HCT116 (cell line): ENCODE data around the gene CSF3R. TPM values are rescaled to one million over a fixed set of nuclear protein-coding genes. Genes with fewer than 3 reads are reported as not detected.

ENCODE experiments used
- ATAC-seq: fragments of 200-7000 bp; cut with Tn5 transposase; 2 replicates; pipeline ENCODE4 v1.9.1; 2020; ENCODE audit warnings: mild to moderate bottlenecking, moderate library complexity
- BruUV-seq: library from RNA; stranded (reverse); fragments of 400-500 nt; replicated peaks from 2 replicates; lab custom pipeline; 2021; lab: Mats Ljungman, UMichigan
- CTCF ChIA-PET: fragments of 300-600 bp; sonication (Branson Sonifier 250); formaldehyde crosslinking; loops from one replicate; lab custom pipeline; 2021; ENCODE audit warnings: antibody characterized with exemption; lab: Charles Lee
- POLR2A ChIA-PET: fragments of 300-600, 350-600 bp; sonication (Branson Sonifier 250); formaldehyde crosslinking; loops from one replicate; lab custom pipeline; 2021; ENCODE audit warnings: antibody characterized with exemption; lab: Charles Lee
- RAD21 ChIA-PET, 2 experiments: fragments of 300-600 bp; sonication (Branson Sonifier 250); formaldehyde crosslinking; loops; one replicate each; lab custom pipeline; 2023; ENCODE audit warnings: low total read pairs in 2 of 2; ENCODE audit not compliant: uncharacterized antibody in 2 of 2, unreplicated experiment in 2 of 2, low non-redundant PET in 1 of 2; lab: Charles Lee
- DNase-seq: peaks from one replicate; pipeline ENCODE4 v3.0.0-alpha.2; 2010; ENCODE audit warnings: low read depth, low spot score
- H2AFZ ChIP-seq: fragments of 200-600 bp; shearing (Covaris generic), sonication (generic); 2 replicates; pipeline ENCODE4 v1.6.1; 2017; ENCODE audit warnings: low read depth, mixed run types, mixed read lengths, antibody characterized with exemption, low read length; ENCODE audit not compliant: poor library complexity, severe bottlenecking
- H3K27ac ChIP-seq: 2 replicates; pipeline ENCODE4 v1.5.1; 2012; ENCODE audit warnings: low read depth, low read length
- H3K27me3 ChIP-seq: fragments of 200-600 bp; sonication (generic); 2 replicates; pipeline ENCODE4 v1.6.1; 2016; ENCODE audit warnings: mixed run types, low read length, mixed read lengths; ENCODE audit not compliant: insufficient read depth
- H3K36me3 ChIP-seq, 2 experiments: fragments of 200-500 bp in 1 of 2; fragments of 200-600 bp in 1 of 2; sonication (Bioruptor generic) in 1 of 2; sonication (generic) in 1 of 2; 2 replicates each; pipeline versions ENCODE4 v1.5.1 to v1.6.1; 2014 to 2016; ENCODE audit warnings: low read length in 2 of 2, inconsistent platforms in 1 of 2, mixed read lengths in 1 of 2, mixed run types in 1 of 2; ENCODE audit not compliant: insufficient read depth in 2 of 2, control insufficient read depth in 1 of 2
- H3K4me1 ChIP-seq, 2 experiments: fragments of 200-600 bp in 1 of 2; sonication (generic) in 1 of 2; 2 replicates each; pipeline versions ENCODE4 v1.5.1 to v1.6.1; 2012 to 2017; ENCODE audit warnings: low read length in 2 of 2, inconsistent platforms in 1 of 2, mild to moderate bottlenecking in 1 of 2, mixed read lengths in 1 of 2, mixed run types in 1 of 2, moderate library complexity in 1 of 2; ENCODE audit not compliant: insufficient read depth in 2 of 2, control insufficient read depth in 1 of 2
- H3K4me2 ChIP-seq: fragments of 200-600 bp; sonication (generic); 2 replicates; pipeline ENCODE4 v1.6.1; 2017; ENCODE audit warnings: mixed run types, low read length, mixed read lengths
- H3K4me3 ChIP-seq, 2 experiments: fragments of 200-600 bp in 1 of 2; sonication (generic) in 1 of 2; replicated peaks in 1 of 2; 2 replicates each; pipeline ENCODE4 v1.5.1; 2011 to 2016; ENCODE audit warnings: low read length in 2 of 2, control low read depth in 1 of 2, low read depth in 1 of 2, mild to moderate bottlenecking in 1 of 2, mixed read lengths in 1 of 2, mixed run types in 1 of 2
- H3K79me2 ChIP-seq: fragments of 200-600 bp; sonication (generic); 2 replicates; pipeline ENCODE4 v1.6.1; 2017; ENCODE audit warnings: mild to moderate bottlenecking, mixed run types, low read length, moderate library complexity, mixed read lengths; ENCODE audit not compliant: insufficient read depth
- H3K9ac ChIP-seq: fragments of 200-600 bp; sonication (generic); 2 replicates; pipeline ENCODE4 v1.6.1; 2016; ENCODE audit warnings: low read length, mixed read lengths
- H3K9me2 ChIP-seq: fragments of 200-600 bp; sonication (generic), shearing (Covaris generic); 2 replicates; pipeline ENCODE4 v1.6.1; 2017; ENCODE audit warnings: mixed run types, mild to moderate bottlenecking, moderate library complexity; ENCODE audit not compliant: insufficient read depth
- H3K9me3 ChIP-seq, 2 experiments: fragments of 200-500 bp in 1 of 2; fragments of 200-600 bp in 1 of 2; sonication (Bioruptor generic) in 1 of 2; sonication (generic) in 1 of 2; 2 replicates each; pipeline ENCODE4 v1.6.1; 2014 to 2017; ENCODE audit warnings: low read length in 2 of 2, mixed read lengths in 2 of 2, inconsistent platforms in 1 of 2, low read depth in 1 of 2, mild to moderate bottlenecking in 1 of 2, mixed run types in 1 of 2, moderate library complexity in 1 of 2; ENCODE audit not compliant: control insufficient read depth in 1 of 2, insufficient read depth in 1 of 2
- H4K20me1 ChIP-seq: fragments of 200-600 bp; sonication (generic), shearing (Covaris generic); 2 replicates; pipeline ENCODE4 v1.6.1; 2017; ENCODE audit warnings: mixed run types, mild to moderate bottlenecking, moderate library complexity; ENCODE audit not compliant: insufficient read depth
- CEBPB ChIP-seq: IDR thresholded peaks from 2 replicates; pipeline ENCODE4 v1.6.1; 2012; ENCODE audit warnings: low read depth
- ELF1 ChIP-seq: IDR thresholded peaks from 2 replicates; pipeline ENCODE4 v1.6.1; 2012; ENCODE audit warnings: low read depth, borderline replicate concordance
- EZH2 ChIP-seq: fragments of 200-600 bp; sonication (generic); IDR thresholded peaks from 2 replicates; pipeline ENCODE4 v1.6.1; 2017; ENCODE audit warnings: antibody characterized with exemption, mixed run types
- EZH2phosphoT487 ChIP-seq: fragments of 200-600 bp; IDR thresholded peaks from 2 replicates; pipeline ENCODE4 v1.6.1; 2018; ENCODE audit warnings: antibody characterized with exemption, borderline replicate concordance
- JUND ChIP-seq: IDR thresholded peaks from 2 replicates; pipeline ENCODE4 v1.6.1; 2012
- SIN3A ChIP-seq: IDR thresholded peaks from 2 replicates; pipeline ENCODE4 v1.6.1; 2012; ENCODE audit warnings: low read depth
- YY1 ChIP-seq: IDR thresholded peaks from 2 replicates; pipeline ENCODE4 v1.6.1; 2011; ENCODE audit warnings: low read length, low read depth, moderate library complexity, mild to moderate bottlenecking; ENCODE audit not compliant: insufficient replicate concordance; ENCODE audit errors: extremely low read depth
- intact Hi-C: fragments of 100-400 bp; cut with micrococcal nuclease; formaldehyde crosslinking; loops from 2 replicates; pipeline ENCODE4 v1.10.0; 2022
- total RNA-seq: library from RNA; stranded (reverse); gene quantifications from one replicate; pipeline ENCODE4 v1.2.1, GENCODE V29; 2021; ENCODE audit not compliant: unreplicated experiment
- TF ChIP-seq, protein P1 (sequence below): IDR thresholded peaks from 2 replicates; pipeline ENCODE4 v1.6.1; 2012
- TF ChIP-seq, protein P2 (sequence below): IDR thresholded peaks from 2 replicates; pipeline ENCODE4 v1.6.1; 2012
- TF ChIP-seq, protein P3 (sequence below), 3 experiments: fragments of 200-600 bp in 1 of 3; sonication (generic) in 1 of 3; IDR thresholded peaks in 2 of 3; conservative IDR thresholded peaks in 1 of 3; 2 replicates each; pipeline ENCODE4 v1.5.1; 2012 to 2017; ENCODE audit warnings: low read depth in 2 of 3, low read length in 2 of 3, antibody characterized with exemption in 1 of 3, borderline replicate concordance in 1 of 3, control low read depth in 1 of 3, mild to moderate bottlenecking in 1 of 3, mixed read lengths in 1 of 3, mixed run types in 1 of 3, moderate library complexity in 1 of 3; ENCODE audit not compliant: insufficient read depth in 1 of 3
- TF ChIP-seq, protein P4 (sequence below): IDR thresholded peaks from 2 replicates; pipeline ENCODE4 v1.6.1; 2012; ENCODE audit warnings: low read depth
- TF ChIP-seq, protein P5 (sequence below): IDR thresholded peaks from 2 replicates; pipeline ENCODE4 v1.6.1; 2011; ENCODE audit warnings: mild to moderate bottlenecking, low read length, moderate library complexity; ENCODE audit not compliant: insufficient replicate concordance; ENCODE audit errors: extremely low read depth

The CSF3R gene
- total RNA-seq, 1 experiment from 2014 or later = 0.32 TPM

DNA sequence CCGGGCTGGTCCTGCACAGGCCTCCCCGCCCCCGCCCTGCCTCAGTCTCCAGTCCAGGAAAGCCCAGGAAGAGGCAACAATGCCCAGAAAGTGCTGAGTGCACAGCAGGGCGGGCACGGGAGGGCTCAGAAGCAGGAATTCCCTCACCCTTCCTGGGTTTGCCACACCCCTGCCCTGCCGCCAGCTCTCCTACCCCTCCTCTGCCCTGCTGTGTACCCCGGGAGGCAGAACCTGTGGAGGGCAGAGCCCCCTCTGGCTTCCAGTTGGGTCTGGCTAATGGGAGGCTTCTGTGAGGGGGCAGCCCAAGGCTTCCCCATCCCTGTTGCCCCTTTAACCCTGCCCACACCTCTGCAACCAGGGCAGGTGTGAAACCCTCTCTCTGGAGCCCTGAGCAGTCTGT lies 47.5 kb upstream of the CSF3R start:
- ChIA-PET CTCF (no interaction called here), POLR2A (no interaction called here), RAD21 (no interaction called here)
- no TSS peak for BruUV-seq
- H3K9me3 ChIP-seq = no peaks in the 10 kb centered on the region
- DNase-seq = no peak
- no peaks in the 10 kb centered on the region for H3K4me1 ChIP-seq
- H3K4me2 ChIP-seq = no peak overlapping the region
- H3K27me3 ChIP-seq = peaks cover 6% of the 10 kb centered on the region; the same call in 1 of the 2 replicates
- H3K9ac ChIP-seq = no peak overlapping the region
- H2AFZ ChIP-seq = no peak overlapping the region
- H3K79me2 ChIP-seq = no peaks in the 10 kb centered on the region
- H3K4me3 ChIP-seq = no peak overlapping the region
- H4K20me1 ChIP-seq = no peaks in the 10 kb centered on the region
- no peaks in the 10 kb centered on the region for H3K36me3 ChIP-seq
- H3K27ac ChIP-seq = no peak overlapping the region
- TF ChIP-seq YY1 (no peak), ELF1 (no peak), CEBPB (no peak), JUND (no peak), EZH2phosphoT487 (no peak), EZH2 (no peak), SIN3A (no peak)
- TF ChIP-seq, protein P1, sequence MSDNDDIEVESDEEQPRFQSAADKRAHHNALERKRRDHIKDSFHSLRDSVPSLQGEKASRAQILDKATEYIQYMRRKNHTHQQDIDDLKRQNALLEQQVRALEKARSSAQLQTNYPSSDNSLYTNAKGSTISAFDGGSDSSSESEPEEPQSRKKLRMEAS = no peak
- TF ChIP-seq, protein P2, sequence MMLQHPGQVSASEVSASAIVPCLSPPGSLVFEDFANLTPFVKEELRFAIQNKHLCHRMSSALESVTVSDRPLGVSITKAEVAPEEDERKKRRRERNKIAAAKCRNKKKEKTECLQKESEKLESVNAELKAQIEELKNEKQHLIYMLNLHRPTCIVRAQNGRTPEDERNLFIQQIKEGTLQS = no peak
- TF ChIP-seq, protein P3, sequence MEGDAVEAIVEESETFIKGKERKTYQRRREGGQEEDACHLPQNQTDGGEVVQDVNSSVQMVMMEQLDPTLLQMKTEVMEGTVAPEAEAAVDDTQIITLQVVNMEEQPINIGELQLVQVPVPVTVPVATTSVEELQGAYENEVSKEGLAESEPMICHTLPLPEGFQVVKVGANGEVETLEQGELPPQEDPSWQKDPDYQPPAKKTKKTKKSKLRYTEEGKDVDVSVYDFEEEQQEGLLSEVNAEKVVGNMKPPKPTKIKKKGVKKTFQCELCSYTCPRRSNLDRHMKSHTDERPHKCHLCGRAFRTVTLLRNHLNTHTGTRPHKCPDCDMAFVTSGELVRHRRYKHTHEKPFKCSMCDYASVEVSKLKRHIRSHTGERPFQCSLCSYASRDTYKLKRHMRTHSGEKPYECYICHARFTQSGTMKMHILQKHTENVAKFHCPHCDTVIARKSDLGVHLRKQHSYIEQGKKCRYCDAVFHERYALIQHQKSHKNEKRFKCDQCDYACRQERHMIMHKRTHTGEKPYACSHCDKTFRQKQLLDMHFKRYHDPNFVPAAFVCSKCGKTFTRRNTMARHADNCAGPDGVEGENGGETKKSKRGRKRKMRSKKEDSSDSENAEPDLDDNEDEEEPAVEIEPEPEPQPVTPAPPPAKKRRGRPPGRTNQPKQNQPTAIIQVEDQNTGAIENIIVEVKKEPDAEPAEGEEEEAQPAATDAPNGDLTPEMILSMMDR (IDR thresholded peaks at IDR 0.05 in 2 of 3, conservative IDR thresholded peaks at IDR 0.05 in 1 of 3; ENCODE audit: borderline replicate concordance in 1 of 3, insufficient read depth in 1 of 3, low read depth in 2 of 3, low read length in 2 of 3) = no peak
- TF ChIP-seq, protein P4, sequence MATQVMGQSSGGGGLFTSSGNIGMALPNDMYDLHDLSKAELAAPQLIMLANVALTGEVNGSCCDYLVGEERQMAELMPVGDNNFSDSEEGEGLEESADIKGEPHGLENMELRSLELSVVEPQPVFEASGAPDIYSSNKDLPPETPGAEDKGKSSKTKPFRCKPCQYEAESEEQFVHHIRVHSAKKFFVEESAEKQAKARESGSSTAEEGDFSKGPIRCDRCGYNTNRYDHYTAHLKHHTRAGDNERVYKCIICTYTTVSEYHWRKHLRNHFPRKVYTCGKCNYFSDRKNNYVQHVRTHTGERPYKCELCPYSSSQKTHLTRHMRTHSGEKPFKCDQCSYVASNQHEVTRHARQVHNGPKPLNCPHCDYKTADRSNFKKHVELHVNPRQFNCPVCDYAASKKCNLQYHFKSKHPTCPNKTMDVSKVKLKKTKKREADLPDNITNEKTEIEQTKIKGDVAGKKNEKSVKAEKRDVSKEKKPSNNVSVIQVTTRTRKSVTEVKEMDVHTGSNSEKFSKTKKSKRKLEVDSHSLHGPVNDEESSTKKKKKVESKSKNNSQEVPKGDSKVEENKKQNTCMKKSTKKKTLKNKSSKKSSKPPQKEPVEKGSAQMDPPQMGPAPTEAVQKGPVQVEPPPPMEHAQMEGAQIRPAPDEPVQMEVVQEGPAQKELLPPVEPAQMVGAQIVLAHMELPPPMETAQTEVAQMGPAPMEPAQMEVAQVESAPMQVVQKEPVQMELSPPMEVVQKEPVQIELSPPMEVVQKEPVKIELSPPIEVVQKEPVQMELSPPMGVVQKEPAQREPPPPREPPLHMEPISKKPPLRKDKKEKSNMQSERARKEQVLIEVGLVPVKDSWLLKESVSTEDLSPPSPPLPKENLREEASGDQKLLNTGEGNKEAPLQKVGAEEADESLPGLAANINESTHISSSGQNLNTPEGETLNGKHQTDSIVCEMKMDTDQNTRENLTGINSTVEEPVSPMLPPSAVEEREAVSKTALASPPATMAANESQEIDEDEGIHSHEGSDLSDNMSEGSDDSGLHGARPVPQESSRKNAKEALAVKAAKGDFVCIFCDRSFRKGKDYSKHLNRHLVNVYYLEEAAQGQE = no peak
- TF ChIP-seq, protein P5, sequence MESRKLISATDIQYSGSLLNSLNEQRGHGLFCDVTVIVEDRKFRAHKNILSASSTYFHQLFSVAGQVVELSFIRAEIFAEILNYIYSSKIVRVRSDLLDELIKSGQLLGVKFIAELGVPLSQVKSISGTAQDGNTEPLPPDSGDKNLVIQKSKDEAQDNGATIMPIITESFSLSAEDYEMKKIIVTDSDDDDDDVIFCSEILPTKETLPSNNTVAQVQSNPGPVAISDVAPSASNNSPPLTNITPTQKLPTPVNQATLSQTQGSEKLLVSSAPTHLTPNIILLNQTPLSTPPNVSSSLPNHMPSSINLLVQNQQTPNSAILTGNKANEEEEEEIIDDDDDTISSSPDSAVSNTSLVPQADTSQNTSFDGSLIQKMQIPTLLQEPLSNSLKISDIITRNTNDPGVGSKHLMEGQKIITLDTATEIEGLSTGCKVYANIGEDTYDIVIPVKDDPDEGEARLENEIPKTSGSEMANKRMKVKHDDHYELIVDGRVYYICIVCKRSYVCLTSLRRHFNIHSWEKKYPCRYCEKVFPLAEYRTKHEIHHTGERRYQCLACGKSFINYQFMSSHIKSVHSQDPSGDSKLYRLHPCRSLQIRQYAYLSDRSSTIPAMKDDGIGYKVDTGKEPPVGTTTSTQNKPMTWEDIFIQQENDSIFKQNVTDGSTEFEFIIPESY = no peak
- H3K9me2 ChIP-seq = no peaks in the 10 kb centered on the region
- ATAC-seq = no peak
- intact Hi-C loops = no loop called here
